GM18526 (cell line): ENCODE results near the gene NTM.

ENCODE experiments used
- POLR2A ChIP-seq: IDR thresholded peaks from 3 replicates; pipeline ENCODE4 v1.6.1; 2011; ENCODE audit not compliant: insufficient read length; ENCODE audit errors: extremely low read depth

The NTM gene

GRCh38 chr11:132123854-132124835, 753.7 kb downstream of the NTM start:
- no peak for TF ChIP-seq POLR2A

- TF ChIP-seq POLR2A: no peak
These were observed 755.8 kb downstream of the NTM start for GRCh38 chr11:132125988-132126871.

GRCh38 chr11:132126973-132127899, 756.8 kb downstream of the NTM start:
- TF ChIP-seq POLR2A: no peak

- TF ChIP-seq POLR2A: no peak
These were observed 757.5 kb downstream of the NTM start for GRCh38 chr11:132127900-132128288.

- no peak for TF ChIP-seq POLR2A
These were observed 760.6 kb downstream of the NTM start for GRCh38 chr11:132131047-132131446.

GRCh38 chr11:132131961-132132360, 761.5 kb downstream of the NTM start:
- TF ChIP-seq POLR2A: no peak

GRCh38 chr11:132134322-132134721, 763.9 kb downstream of the NTM start:
- TF ChIP-seq POLR2A: no peak

GRCh38 chr11:132137289-132137980, 767.0 kb downstream of the NTM start:
- TF ChIP-seq POLR2A: no peak

- no peak for TF ChIP-seq POLR2A
These were observed 767.5 kb downstream of the NTM start for GRCh38 chr11:132137981-132138313.

- TF ChIP-seq POLR2A: no peak
These were observed 768.8 kb downstream of the NTM start for GRCh38 chr11:132139181-132139580.

GRCh38 chr11:132140056-132140455, 769.6 kb downstream of the NTM start:
- no peak for TF ChIP-seq POLR2A

GRCh38 chr11:132142121-132142520, 771.7 kb downstream of the NTM start:
- TF ChIP-seq POLR2A: no peak

GRCh38 chr11:132142554-132142953, 772.1 kb downstream of the NTM start:
- no peak for TF ChIP-seq POLR2A

- TF ChIP-seq POLR2A: no peak
These were observed 777.0 kb downstream of the NTM start for GRCh38 chr11:132147464-132147863.
